GM18520 (cell line): ENCODE results near the gene CNTNAP1.

ENCODE experiments used
- ATAC-seq: cut with Tn5 transposase; IDR thresholded peaks from one replicate; pipeline ENCODE4 v1.9.1; 2021; ENCODE audit not compliant: unreplicated experiment

CNTNAP1 gene

DNA sequence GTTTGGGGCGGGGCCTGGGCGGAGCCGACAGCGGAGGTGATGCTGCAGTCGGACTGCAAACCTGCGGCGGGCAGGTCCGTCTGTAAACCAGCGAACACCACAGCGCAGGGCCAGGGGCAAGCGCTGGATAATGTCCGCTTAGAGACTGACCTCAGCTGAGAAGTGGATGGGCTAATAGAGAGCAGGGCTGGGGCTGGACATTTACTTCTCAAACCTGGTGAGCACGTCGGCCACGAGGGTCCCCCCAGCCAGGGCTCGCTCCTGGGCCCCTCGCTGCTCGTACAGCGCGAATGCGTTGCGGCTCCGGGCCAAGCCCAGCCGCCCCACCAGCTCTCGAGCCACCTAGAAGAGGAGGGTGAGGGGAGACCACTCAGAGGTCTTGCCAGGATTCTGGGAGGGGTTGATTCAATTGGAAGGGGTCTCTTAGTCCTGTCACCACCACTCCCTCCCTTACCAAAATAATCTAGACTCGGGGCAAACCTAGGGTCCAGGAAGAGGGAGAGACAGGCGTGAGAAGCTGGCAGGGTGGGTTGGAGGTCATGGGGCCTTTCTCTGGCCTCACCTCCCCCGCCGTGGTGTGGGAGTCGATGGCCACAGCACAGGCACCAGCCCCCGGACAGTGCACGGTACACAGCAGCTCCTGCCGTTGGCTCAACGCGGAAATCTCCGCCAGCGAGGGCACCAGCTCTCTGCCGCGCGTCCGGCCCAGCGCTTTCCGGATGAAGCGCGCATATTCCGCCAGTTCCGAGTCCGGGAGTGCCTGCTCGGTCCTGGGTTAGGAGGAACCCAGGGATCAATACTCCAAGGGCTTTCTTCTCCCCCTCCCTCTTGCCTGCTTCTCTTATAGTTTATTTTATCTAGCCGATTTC lies 11.3 kb upstream of the CNTNAP1 start:
- no peak for ATAC-seq

DNA sequence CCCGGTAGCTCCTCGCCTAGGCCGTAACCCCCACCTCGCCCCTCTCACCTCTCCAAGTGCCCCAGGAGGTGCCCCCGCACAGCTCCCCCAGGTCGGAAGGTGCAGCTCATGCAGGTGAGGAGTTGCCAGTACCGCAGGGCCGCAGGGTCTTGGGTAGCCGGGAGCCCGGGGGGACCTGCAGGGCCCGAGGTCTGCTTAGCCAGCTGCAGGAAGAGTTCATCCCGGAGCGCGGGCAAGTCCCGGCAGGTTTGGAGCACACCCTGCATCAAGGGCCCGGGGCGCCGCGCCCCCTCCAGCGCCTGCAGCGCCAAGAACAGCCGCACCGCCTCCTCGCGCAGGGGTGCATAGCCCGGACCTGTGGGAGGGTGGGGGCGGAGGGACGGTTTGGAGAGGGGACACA lies 10.3 kb upstream of the CNTNAP1 start:
- ATAC-seq = no peak

DNA sequence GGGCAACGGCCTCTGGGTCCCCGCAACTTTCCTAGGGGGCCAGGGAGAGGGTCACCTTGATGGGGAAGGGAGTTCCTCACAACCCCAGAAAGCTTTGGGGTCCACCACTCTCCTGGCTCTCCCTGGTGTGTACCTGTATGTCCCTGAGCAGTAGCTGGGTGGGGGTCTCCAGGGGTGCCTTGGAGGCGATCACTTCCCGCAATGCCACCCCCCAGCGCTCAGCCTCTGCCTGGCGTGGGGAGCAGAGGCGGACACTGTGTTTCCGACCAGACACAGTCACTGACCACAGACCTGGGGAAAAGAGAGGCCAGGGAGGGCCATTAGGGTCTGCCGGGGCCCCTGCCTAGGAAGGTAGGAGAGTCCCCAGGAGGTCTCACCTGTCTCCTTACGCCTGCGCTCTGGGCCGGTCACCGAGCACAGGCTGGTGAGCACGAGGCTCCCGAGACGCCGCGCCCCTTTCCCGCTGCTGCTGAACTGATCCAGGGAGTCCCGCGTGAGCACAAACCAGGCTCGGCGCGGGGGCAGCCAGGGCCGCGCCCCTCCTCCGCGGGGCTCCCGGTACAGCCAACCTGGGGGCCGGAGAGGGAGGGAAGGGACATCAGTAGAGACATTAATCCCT lies 9.0 kb upstream of the CNTNAP1 start:
- no peak for ATAC-seq

DNA sequence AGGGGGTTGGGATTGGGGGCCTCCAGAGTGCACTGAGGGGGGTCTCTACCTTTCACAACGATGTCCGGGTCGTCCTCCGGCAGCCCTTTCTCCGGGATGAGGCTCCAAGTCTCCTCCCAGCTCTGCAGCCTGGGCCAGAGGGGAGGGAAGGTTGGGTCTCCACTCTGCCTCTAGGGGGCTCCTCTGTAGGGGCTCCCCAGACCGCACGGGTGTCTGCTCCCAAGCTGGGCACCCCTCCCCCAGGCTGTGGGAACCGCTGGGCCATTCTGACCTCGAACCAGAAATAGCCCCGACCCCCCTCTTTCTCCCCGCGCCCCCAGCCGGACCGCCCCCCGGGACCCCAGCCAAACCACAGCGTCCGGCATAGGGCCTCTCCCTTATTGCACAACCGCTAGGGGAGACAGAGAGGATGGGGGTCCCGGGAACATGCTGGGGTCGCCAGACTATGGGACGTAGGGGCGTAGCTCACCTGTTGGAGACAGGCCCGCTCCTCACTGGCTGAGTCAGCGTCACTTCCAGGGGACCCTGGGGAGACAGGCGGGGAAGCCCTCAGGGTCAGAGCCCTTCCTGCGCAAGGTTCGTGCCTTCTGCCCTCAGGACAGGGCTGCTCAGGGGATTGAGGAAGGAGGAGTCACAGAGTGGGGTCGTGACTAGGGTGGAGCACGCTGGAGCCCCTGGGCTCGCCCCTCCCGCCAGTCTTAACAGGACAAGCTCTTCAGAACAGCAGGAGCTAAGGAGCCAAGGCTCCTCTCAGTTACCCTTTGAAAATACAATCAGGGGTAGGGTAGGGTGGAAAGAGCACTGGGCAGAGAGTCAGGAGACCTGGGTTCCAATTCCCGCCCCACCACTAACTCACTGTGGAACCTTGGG lies 8.2 kb upstream of the CNTNAP1 start:
- ATAC-seq = no peak

DNA sequence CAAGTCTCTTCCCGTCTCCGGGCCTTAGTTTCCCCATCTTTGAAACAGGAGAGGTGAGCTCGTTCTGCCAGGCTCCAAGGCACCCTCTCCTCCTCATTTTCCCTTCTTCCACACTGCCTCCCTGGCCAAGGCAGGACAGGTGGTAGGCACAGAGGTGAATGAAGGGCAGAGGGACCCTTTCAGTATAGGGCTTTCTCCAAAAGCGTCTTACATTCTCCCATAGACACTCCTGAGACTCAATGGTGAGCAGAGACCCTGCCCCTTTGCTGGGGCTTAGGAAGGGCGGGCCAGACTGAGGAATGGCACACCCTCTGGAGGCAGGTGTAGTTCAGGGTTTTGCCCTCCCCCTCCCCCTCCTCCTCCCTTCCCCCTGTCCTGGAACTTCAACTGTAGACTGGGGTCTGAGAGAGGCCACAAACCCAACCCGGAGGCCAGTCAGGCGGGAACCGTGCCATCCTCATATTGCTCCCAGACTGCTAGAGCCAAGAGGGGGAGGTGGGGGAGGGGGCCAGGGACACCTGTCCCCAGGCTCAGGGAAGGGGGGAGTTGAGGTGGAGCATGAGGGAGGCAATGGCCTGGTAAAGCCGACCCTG lies 7.5 kb upstream of the CNTNAP1 start:
- no peak for ATAC-seq

DNA sequence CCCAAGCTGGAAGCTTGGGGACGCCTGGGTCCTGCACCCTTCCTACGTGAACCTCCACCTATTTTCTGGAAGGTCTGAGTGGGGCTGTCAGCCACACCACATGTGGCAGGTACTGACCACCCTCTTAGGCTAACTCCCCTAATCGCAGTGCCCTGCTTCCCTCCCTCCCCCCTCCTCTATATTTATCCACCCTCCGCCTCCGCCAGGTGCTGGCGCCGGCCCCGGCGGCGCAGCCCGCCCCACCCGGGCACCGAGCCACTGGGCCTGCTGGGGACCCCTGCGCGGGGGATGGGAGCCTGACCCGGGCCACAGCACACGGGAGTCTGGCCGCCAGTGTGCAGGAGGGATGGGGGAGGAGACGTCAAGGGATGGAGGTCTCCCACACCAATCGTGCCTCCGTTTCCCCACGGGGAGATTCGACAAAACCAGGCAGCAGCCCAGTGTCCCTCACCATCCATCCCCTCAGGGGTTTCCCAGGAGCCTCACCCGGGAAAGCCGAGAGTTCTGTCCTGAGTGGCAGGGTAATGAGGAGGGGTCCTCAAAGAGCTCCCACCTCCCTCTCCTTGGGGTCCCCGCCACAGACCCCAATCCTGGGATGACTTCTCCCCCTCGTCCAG lies 6.9 kb upstream of the CNTNAP1 start:
- ATAC-seq = no peak

DNA sequence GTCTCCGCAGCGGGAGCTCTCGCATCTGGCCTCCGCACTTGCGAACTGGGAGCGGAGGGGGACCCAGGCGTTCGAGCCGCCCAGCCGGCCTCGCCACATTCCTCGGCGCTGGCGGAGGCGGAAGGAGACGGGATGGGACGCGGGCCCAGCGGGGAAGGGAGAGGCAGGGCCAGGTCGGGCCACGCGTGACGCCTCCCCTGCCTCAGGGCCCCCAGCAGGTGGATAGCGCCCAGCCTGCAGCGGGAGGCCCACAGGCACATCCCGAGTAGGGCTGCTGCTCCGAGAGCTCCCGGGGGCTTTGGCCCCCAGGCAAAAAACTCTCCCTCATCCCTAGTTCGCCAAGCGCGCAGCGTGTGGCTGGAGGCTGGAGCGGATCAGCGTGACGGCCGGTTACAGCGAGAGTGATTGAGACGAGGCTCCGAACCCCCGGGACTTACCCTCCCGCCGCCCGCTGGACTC lies 6.3 kb upstream of the CNTNAP1 start:
- no peak for ATAC-seq

DNA sequence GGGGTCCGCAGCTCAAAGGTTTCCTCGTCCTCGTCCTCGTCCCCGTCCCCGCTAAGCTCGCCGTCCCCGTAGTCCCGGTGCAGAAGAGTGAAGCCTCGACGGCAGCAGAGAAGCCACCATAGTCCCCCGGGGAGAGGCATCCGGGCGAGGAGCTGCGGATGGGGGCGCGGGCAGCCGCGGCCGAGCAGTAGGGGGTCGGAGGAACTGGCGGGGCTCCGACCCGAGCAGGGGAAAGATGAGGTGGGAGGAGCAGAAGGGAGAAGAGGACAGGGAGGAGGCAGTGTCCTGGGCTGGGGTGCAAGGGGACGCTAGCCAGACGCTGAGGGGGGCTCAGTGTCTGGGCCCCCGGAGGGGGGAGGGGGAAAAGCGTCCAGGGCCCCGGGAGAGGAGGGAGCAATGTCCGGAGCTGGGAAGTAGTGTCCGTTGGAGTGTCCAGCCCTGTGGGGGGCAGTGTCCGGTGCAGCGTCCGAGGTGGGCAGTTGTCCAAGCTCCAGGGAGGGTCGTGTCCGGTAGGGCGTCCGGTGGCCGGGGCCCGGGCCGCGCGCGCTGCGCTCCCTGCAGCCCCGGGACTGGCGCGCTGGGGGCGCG lies 5.8 kb upstream of the CNTNAP1 start, which contains the start of gene PLEKHH3:
TSS of gene PLEKHH3 (minus strand) at position 571 of the 588 bp plus-strand sequence. CDS start at position 140, 431 bp downstream.
- ATAC-seq = no peak

DNA sequence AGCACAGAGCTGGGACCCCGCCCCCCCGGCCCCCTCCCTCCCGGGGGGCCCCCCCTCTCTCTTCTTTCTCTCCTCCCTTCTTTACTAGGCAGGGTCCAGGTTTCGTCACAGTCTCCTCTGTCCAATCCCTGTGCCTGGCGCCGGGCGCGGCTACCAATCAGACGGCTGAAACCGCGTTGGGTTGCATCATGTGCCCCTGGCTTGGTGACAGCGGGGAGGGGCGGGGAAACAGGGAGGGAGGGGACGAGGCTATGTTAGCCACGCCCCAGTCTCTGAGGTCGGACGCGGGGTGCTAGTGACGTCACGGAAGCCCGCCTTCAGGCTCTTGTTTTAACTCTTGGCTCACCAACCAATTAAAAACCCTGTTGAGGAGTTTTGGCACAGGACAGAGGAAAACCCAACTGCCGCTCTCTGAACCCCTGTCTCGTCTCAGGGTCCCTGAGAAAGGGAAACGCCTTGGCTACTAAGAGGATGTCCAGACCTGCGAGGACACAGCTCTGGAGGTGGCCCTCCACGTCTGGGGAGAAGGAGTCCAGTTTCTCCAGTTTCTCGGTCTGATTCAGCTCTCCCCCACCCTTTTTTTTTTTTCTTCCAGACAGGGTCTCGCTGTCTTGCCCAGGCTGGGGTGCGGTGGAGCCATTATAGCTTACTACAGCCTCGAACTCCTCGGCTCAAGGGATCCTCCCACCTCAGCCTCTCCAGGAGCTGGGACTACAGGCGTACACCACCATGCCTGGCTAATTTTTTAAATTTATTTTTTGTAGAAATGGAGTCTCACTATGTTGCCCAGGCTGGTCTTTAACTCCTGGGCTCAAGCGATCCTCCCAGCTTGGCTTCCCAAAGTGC lies 5.1 kb upstream of the CNTNAP1 start:
- peak; percentile 68 for ATAC-seq

DNA sequence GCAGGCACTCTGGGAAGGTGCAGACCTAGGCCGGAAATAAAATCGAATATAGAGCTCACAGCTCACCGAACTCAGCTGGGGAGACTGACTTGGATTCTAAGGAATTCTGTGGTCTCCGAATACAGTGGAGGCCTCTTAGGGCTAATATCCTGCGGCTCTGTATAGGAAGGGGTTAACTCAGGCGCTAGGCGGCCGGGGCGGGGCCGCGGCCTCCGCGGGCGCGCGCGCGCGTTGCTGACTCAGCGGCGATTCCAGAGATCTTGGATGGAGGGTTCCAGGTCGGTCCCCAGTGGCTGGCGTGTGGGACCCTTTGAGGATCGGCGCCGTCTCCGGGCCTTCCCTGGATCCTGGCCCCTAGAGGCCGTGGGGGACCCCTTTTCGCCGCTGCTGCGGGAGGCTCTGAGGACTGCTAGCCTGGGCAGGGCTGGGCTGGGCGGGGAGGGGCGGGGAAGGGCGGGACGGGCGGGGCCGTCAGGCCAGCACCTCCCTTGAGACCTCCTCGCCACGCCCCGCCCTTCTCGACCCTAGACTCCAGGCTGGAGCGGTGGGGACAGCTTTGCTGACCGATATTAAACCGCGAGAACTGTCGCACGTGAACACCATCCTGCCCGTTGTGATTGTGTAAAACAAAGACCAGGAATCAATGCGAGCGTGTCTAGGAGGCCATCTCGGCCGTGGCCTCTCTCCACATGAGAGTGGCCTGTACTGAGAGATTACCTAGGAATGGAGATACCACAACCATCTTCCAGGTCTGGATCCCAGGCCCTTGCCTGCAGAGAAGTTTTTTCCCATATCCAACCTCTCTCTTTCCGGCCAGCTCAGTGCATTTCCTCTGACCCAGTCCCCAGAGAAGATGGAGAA lies 4.2 kb upstream of the CNTNAP1 start:
- peak; percentile 26 for ATAC-seq

DNA sequence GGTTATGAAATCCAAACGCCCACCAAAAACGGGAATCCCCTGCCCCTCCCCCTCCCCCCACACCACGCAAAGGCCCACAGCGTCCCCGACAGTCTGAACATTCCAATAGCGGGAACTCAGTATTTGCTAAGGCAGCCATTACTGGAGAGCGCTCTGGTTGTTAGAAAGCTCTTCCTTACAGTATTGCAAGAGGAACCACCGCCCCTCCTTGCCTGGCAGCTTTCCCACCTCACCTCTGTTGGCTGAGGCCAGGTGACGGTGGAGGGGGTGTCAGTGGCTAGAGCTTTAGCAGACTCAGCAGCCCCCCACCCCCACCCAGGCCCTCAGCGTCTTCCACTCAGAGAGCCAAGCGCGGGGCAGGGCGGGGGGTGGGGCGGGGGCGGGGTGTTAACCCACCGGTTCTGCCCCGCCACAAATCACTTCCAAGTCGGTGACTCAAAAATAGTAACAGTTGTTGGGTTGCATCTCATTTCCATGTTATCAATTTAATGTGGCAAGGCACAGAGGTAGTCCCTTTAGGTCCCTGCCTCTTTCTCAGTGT lies 3.3 kb upstream of the CNTNAP1 start:
- ATAC-seq = no peak

DNA sequence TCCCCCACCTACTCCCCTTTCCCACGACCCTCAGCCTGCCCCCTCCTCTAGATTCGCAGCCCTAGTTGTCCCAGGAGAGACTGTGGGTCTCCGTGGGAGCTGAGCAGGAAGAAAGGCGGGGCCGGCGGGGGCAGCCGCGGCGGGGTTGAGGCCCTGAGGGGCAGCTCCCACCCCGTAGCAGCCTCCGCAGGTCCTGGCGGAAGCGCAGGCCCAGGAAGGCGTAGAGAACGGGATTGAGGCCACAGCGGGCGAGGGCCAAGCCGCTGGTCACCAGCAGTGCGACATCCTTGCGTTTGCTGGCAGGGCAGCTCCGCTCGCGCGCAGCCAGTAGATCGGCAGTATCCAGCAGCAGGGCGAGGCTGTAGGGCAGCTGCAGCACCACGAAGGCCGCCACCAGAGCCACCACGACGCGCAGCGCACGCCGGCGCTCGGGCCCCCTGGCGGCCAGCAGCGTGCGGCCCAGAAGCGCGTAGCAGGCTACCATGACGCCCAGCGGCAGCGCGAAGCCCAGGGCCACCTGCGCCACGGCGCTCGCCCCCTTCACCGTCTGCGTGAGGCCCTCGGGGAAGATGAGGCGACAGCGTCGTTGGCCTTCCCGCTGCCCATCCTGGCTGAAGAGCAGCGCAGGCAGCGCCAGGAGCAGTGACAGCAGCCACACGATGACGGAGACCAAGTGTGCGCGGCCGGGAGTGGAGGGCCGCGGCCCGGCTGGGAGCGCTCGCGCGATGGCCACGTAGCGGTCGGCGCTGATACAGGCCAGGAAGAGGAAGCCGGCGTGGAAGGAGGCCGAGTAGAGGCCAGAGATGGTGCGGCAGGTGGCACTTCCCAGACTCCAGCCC lies 2.6 kb upstream of the CNTNAP1 start:
- ATAC-seq = no peak

DNA sequence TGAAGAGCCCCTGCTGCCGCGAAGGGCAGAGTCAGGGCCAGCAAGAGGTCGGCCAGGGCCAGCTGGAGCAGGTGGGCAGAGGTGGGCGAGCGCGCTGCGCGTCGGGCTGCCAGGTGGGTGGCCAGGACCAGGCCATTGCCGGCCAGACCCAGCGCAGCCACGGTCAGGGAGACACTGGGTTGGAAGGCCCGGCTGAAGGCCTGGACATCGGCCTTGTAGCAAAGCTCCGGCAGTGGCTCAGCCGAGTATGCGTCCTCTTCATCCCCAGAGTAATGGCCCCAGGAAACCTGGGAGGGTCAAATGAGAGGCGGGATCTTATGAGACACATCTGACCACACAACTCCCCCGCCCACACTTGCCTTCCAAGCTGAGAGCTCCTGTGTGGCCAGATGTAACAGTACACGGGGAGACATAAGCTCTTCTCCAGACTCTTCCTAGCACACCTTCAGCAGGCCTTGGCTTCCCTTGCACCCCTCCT lies 2.0 kb upstream of the CNTNAP1 start:
- ATAC-seq = no peak

DNA sequence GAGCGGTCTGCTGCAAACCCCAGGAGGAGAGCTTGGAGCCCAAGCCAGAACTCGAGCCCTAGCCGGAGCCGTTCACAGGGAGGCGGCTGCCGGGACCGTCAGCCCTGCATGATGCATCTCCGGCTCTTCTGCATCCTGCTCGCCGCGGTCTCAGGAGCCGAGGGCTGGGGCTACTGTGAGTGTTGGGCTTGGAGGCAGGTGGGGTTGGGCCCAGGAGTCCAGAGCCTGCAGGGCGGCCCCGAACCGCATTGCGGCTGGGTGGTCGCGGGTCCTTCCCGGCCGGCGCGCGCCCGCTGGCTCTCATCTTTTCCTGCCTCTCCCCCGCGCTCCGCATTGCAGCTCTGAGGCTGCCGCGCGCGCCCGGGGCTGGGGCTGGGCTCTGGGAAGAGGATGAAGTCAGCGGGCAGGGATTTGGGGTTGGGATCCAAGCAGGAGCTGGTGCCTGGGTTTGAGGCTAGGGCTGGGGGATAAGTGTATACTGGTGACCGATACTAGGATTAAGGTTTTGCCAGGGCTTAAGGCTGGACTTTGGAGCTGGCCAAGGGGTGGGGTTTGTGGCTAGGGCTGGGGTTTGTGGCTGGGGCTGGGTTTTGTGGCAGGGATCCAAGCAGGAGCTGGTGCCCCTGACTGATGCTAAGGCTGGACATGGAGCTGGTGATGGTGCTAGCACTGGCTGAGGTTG lies 532 bp downstream of the CNTNAP1 start:
- no peak for ATAC-seq

DNA sequence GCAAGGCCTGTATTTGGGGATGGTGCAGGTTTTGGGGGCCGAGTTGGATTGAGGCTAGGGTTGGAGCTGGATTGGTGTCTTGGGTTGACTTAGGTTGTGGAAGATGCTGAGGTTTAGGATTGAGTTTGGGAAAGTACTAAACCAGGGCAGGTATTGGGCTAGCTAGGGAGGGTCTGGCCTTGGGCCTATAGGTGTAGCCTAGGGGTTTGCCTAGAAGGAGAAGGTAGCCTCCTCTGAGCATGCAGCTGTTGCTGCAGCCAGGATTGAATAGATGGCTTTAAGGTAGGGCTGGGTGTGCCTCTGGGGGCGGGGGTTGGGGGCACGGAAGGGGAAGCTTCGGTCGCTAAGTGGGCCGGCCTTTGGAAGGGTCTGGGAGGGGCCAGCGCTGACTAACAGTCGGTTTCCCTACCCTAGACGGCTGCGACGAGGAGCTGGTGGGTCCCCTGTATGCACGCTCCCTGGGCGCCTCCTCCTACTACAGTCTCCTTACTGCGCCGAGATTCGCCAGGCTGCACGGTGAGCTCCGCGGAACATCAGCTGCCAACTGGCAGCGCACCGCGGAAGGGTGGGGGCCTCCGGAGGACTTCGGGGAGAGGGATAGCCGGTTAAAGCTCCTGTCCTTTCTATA lies 1.2 kb downstream of the CNTNAP1 start:
- no peak for ATAC-seq
